LNCAP (cell line): Measurements from ENCODE around the gene AMT.

Experiments
- CTCF ChIP-seq: fragments of 450-650 bp; IDR thresholded peaks from 2 replicates; pipeline ENCODE4 v1.5.1; 2017; ENCODE audit warnings: mild to moderate bottlenecking

The AMT gene

GRCh38 chr3:49416867-49417266, 5.4 kb downstream of the AMT start:
- TF ChIP-seq CTCF = no peak

GRCh38 chr3:49415931-49416601, 6.2 kb downstream of the AMT start:
- TF ChIP-seq CTCF = no peak

- TF ChIP-seq CTCF = no peak
These were observed 7.5 kb downstream of the AMT start for GRCh38 chr3:49414753-49415152.

DNA sequence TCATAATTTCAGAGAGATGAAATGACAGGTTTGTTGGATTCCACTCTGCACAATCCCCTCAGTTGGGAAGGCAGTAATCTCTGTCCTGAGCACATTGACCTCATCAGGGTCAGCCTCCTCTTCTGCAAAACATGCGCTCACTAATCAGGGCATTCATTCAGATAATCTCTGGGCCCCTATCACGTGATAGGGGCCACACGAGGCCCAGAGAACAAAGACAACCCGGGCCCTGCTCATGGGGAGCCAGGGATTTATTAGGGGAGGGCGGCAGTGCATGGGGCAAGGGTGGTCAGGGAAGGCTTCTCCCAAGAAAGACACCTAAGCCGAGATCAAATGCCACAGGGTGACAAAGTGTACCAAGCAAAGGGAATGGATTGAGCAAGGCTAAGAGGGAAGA, 8.9 kb downstream of the AMT start:
- no peak for TF ChIP-seq CTCF

- TF ChIP-seq CTCF = no peak
These were observed 9.5 kb downstream of the AMT start for GRCh38 chr3:49412632-49413337.

GRCh38 chr3:49411968-49412631, 10.2 kb downstream of the AMT start, which contains the start of the genes RHOA and TCTA:
Gene RHOA, minus strand, starts transcription at chr3:49411976. Its CDS starts 36,387 bp downstream, at chr3:49375589.
Gene TCTA, plus strand, starts transcription at chr3:49412423. Its CDS starts 4 bp downstream, at chr3:49412427.
- no peak for TF ChIP-seq CTCF

DNA sequence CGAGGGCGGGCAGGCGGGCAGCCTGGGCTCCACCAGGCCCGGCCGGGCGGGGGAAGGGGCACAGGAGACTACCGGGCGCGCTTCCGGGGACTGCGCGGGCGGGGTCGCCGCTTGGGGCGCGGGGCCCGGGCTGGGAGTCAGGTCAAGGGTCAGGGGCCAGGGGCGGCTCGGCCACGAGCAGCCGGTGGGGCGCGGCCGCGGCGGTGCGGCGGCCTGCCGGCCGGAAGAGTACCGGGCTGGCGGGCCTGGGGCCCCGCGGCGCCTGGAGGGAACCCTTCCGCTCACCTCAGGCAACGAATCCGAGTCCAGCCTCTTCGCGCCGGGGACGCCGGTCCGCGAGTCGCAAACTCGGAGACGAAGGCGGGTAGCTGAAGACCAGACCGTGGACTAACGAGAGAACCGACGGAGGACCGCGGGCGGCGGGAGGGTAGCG, 10.7 kb downstream of the AMT start:
- no peak for TF ChIP-seq CTCF
